Mesenteric fat pad (tissue), 1 donor: Measurements from ENCODE around the gene CYP27C1. TPM values are rescaled to one million over a fixed set of nuclear protein-coding genes. Genes with fewer than 3 reads are reported as not detected.
A peak's percentile ranks its signal among the peaks of the same experiment; 100 is the strongest.

ENCODE experiments used
- DNase-seq: peaks from one replicate; pipeline ENCODE4 v3.0.0-alpha.2; 2020; ENCODE audit warnings: low spot score
- total RNA-seq: library from RNA; stranded (reverse); fragmentation: NEBNext Ultra II Directional; extraction: Animal tissue kit (Norgen Biotek cat#: 25700); gene quantifications from one replicate; pipeline ENCODE4 v1.2.1, GENCODE V29; 2021
- donor health status: DM: yes; HTN: yes; CAD: no.

CYP27C1 gene
- total RNA-seq, 1 donor from 2014 or later: 1.1 TPM

- DNase-seq: no peak
Observed at GRCh38 chr2:127193967-127194280, 26.2 kb downstream of the CYP27C1 start.

GRCh38 chr2:127193164-127193966, 26.7 kb downstream of the CYP27C1 start:
- DNase-seq: peak; percentile 90

GRCh38 chr2:127191331-127192219, 28.5 kb downstream of the CYP27C1 start:
- peak; percentile 86 for DNase-seq

DNA sequence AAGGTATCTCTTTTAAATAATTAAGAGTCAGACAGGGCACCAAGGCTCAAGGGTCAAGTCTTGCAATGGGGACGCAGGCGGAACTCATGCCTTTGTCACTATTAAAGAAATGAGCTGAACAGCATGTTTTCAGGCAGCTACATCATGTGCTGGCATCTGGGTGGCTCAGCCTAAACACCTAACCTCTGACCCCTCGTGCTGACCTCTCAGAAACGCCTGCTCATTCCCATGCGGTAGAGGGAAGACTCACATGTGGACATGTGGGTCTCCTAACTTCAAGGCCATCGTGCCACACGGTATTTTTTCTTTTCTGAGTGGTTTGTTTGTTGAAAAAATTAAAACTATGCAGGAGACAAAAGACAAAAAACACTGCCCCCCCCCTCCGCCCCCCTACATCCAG, 31.3 kb downstream of the CYP27C1 start:
- peak; percentile 51 for DNase-seq

GRCh38 chr2:127187831-127188230, 32.3 kb downstream of the CYP27C1 start:
- peak; percentile 81 for DNase-seq

DNA sequence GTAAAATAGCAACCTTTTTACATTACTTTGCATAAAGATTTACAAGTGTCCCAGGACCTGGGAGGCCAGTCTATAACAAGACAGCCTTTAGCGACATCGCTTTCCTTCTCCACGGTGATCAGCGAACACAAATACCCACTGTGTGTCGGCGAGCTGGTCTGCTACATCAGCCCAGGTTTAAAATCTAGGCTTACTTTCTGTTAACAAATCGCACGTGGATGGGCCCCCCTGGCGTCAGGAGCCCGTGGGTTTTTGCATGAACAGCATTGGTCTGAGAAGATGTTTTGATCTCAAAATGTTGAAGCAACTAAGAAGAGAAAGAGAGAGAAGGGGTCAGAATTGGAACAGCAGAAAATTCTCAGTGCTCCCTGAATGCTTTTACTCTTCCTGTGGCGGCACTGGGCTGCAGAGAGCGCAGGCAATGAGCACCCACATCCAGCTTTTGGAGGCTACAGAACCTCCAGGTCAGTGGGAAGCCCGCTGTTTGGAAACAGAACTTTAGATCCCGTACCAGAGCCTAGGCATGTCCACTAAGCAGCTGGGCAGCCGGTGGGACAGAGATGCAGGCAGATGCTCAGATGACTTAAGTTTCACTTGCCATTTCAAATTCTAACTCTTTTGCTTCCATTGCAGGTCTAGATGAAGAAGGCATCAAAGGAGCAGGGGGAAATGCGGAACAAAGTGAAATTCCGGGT, 32.9 kb downstream of the CYP27C1 start:
- peak; percentile 78 for DNase-seq

- peak; percentile 30 for DNase-seq
Observed at GRCh38 chr2:127185705-127186104, 34.4 kb downstream of the CYP27C1 start.

GRCh38 chr2:127185093-127185492, 35.0 kb downstream of the CYP27C1 start:
- DNase-seq: peak; percentile 60

DNA sequence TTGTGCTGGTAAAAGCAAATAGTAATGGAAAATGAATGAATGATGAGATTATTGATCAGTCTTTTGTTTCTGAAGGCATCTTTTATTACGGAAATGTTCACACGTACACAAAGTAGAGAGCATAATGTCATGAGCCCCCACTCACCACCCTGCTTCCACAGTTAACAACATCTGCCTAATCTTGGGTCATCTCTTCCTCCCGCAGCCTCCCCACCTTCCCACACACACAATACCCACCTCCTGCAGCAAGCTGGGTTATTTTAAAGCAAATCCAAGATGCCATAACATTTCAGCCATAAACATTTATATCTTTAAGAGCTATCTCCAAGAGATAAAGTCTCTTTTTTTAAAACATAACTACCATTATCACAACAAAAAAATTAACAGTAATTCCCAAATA, 36.3 kb downstream of the CYP27C1 start:
- DNase-seq: no peak

DNA sequence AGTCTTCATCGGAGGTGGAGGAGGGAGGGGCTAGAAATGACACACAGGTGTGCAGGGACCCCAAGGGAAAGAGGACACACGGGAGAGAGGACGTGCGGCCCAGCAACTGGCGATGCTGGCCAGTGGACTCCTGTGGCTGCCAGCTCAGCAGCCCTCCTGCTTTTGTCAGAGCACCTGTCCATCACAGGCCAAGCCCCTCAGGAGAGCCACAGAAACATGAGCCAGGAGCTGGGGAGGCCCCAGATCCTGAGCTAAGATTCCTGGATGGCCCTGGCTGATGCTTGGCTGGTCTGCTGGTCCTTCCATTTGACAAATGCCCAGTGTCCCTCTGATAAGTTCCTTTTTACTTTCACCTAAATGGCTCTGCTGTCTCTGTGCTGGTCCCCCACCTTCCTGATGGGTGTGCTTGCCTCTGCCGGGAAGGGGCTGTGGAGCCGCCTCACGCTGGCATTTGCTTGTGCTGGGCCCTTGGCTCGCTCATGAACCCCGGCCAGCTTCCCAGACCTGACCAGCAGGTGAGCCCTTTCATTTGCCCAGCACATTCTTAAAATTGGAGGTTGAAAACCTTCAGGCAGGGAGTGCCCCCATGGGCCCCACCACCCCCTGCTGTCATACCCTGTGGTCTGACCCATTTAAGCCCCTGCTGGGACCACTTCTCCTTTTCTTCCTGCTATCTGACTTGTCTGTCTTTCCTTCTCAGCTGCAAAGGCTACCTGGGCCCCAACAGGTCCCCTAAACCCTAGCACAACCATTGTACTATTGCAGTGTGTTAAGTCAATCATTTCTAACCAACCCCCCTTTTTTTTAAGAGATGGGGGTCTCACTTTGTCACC, 37.3 kb downstream of the CYP27C1 start:
- DNase-seq: peak; percentile 79

- peak; percentile 30 for DNase-seq
Observed at GRCh38 chr2:127181851-127182250, 38.2 kb downstream of the CYP27C1 start.

DNA sequence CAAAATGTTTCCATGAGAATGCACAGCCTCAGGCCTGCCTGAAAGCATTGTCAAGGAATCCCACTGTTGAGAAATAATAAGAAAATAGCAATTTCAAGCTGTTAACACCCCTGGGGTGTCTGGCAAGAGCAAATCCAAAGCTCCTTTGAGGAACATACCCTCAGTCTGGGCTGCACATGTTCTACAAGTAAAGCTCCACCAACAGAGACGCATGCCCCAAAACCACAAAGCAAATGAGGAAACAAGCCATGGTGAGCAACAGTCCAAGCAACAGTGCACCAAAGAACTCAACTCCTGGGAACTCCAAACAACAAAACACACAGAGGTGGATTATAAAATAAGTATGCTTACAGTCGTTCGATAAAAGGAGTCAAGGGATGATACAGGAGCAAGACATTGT, 40.3 kb downstream of the CYP27C1 start:
- DNase-seq: no peak

DNA sequence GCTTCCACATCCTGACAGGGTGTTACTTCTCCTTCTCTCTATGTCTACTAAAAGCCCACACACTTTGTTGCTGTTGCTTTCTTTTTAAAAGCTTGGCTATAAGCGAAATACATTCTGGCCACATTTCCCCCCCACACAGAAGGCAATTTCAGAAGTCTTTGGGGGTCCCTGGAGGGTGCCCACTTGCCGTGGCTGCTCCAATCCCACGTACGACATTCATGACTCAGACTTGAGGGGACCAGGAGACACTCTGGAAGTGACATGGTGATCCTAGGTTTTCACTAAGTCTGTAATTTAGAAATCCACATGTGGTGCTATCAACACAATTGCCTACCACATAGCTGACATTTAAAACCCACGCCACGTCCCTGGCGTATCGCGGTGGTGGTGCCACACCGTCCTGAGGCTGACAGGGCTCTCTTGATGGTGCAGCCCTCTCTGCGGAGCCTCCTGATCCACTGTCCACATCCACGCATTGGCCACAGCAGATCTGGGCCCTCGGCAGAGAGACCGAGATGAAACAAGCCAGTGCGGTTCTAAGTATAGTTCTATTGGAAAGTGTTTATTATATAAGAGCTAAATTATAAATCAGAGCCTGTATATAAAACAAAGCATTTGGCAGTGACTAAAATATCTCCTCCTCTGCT, 42.4 kb downstream of the CYP27C1 start:
- DNase-seq: peak; percentile 72

- DNase-seq: peak; percentile 89
Observed at GRCh38 chr2:127176371-127177311, 43.5 kb downstream of the CYP27C1 start.

GRCh38 chr2:127175751-127176354, 44.2 kb downstream of the CYP27C1 start:
- no peak for DNase-seq

DNA sequence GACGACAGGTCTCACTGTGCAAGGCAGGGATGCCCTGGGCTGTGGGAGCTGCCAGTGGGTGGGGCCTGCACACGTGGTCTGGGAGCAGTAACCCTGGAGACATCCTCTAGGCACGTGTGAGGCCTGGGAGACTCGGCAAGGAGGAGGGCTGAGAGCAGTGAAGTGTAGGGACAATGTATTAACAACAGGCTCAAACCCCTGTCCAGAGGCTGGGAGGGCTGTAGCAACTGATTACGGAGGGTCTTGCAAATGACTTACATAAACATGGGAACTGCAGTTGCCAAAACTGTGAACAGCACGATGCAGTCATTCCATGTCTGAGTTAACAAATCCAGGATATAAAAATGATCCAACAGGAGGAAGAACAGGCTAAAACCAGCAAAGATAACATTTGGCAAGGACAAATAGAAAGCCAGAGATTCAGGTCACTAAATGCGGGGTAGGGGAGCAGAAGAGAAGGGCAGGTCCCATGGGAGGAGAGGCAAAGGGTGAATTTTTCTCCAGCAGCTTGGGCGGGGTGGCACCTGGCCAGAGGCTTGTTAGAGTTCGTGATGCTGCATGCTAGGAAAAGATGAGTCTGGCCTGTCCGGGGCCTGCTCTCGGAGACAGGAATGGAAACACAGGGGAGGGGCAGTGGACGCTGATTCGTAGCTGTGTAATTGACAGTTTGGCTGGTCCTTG, 44.9 kb downstream of the CYP27C1 start:
- DNase-seq: peak; percentile 89

DNA sequence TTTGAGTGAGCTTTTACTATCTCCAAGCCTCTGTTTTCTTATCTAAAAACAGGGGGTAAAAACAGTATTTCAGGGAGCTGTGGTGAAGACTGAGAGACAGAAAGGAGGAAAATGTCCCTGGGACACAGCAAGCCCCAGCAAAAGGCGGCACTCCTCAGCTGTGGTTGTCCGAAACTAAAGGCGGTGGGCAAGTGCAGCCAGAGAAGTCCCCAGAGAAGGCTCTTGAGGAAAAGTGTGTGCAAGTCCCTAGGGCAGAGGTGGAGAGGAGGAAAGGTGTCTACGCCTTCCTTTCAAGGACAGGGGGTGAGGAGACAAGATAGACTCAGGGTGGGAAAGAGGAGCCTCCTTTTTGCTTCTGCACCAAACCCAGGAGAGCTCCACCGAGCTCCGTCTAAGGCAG, 45.5 kb downstream of the CYP27C1 start:
- no peak for DNase-seq

GRCh38 chr2:127174136-127174535, 46.0 kb downstream of the CYP27C1 start:
- DNase-seq: peak; percentile 47
